22Rv1 (cell line): ENCODE measurements around the gene AGAP6.
"Not testable (repeated sequence)": the region's sequence is repeated elsewhere in the genome, so short reads cannot be mapped to it uniquely, and the experiment has no call there.

Source experiments
- ZFX ChIP-seq: fragments of 450-650 bp; IDR thresholded peaks from 2 replicates; pipeline ENCODE4 v1.6.1; 2017; ENCODE audit warnings: antibody characterized with exemption, borderline replicate concordance
- TF ChIP-seq, protein P1 (sequence below): fragments of 450-650 bp; IDR thresholded peaks from 2 replicates; pipeline ENCODE4 v1.5.1; 2017; ENCODE audit warnings: mild to moderate bottlenecking

DNA sequence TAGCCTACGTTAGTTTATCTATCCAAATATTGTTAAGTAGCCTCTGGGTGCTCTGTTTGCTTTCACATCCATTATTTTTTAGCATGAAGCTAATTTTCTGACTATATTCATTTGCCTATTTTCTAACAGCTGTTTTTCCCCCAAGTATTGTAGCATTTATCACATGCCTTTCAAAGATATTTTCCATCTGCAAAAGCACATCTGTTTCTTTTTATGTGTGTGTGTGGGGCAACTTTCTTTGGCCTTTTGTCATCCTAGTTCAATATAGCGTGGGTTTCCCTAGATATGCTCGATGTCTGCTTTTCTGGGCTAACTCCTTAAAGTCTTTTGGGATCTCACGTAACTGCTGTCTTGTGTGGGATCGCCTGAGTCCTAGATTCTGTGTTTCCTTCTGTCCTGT, 7.1 kb downstream of the AGAP6 start:
- TF ChIP-seq, protein P1, sequence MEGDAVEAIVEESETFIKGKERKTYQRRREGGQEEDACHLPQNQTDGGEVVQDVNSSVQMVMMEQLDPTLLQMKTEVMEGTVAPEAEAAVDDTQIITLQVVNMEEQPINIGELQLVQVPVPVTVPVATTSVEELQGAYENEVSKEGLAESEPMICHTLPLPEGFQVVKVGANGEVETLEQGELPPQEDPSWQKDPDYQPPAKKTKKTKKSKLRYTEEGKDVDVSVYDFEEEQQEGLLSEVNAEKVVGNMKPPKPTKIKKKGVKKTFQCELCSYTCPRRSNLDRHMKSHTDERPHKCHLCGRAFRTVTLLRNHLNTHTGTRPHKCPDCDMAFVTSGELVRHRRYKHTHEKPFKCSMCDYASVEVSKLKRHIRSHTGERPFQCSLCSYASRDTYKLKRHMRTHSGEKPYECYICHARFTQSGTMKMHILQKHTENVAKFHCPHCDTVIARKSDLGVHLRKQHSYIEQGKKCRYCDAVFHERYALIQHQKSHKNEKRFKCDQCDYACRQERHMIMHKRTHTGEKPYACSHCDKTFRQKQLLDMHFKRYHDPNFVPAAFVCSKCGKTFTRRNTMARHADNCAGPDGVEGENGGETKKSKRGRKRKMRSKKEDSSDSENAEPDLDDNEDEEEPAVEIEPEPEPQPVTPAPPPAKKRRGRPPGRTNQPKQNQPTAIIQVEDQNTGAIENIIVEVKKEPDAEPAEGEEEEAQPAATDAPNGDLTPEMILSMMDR: not testable (repeated sequence)
- TF ChIP-seq ZFX: not testable (repeated sequence)
